ENCODE results near the gene CARMIL3.

The CARMIL3 gene

DNA sequence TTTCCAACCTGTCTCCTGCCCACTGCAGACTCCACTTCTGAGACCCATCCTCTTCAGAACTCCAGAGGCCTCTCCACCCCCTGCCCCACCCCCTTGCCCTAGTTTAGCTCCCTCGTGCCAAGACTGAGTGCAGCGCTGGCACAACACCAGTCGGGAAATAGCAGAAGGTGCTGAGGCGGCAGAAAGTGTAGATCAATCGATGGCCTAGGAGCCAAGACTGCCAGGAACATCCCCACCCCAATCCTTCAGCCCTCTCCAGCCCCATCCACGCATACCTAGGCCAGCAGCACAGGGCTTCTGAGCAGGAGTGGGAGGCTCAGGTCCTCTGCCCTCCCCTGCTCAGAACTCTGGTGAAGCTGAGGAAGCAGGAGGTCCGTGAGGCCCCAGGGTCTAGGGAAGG, 20.6 kb downstream of the CARMIL3 start:
- no peak for TF ChIP-seq POLR2AphosphoS5 (IDR thresholded peaks at IDR 0.05; ENCODE audit: borderline replicate concordance, low read depth, low read length)
- no peak for TF ChIP-seq FOXP2 (optimal IDR thresholded peaks at IDR 0.05; ENCODE audit: control extremely low read depth, extremely low read length, insufficient read depth)
- no peak for TF ChIP-seq EZH2 (IDR thresholded peaks at IDR 0.05)
- H3K9me3 ChIP-seq (ENCODE audit: low read depth, low read length) = no peaks in the 10 kb centered on the region
- no peaks in the 10 kb centered on the region for H3K36me3 ChIP-seq (ENCODE audit: insufficient read depth, low read length)
- no peak for DNase-seq (ENCODE audit: low read depth, low spot score)
- H3K27ac ChIP-seq = no peak overlapping the region
- H3K9ac ChIP-seq (ENCODE audit: insufficient read length) = no peak overlapping the region
- no peak overlapping the region for H3K4me3 ChIP-seq

DNA sequence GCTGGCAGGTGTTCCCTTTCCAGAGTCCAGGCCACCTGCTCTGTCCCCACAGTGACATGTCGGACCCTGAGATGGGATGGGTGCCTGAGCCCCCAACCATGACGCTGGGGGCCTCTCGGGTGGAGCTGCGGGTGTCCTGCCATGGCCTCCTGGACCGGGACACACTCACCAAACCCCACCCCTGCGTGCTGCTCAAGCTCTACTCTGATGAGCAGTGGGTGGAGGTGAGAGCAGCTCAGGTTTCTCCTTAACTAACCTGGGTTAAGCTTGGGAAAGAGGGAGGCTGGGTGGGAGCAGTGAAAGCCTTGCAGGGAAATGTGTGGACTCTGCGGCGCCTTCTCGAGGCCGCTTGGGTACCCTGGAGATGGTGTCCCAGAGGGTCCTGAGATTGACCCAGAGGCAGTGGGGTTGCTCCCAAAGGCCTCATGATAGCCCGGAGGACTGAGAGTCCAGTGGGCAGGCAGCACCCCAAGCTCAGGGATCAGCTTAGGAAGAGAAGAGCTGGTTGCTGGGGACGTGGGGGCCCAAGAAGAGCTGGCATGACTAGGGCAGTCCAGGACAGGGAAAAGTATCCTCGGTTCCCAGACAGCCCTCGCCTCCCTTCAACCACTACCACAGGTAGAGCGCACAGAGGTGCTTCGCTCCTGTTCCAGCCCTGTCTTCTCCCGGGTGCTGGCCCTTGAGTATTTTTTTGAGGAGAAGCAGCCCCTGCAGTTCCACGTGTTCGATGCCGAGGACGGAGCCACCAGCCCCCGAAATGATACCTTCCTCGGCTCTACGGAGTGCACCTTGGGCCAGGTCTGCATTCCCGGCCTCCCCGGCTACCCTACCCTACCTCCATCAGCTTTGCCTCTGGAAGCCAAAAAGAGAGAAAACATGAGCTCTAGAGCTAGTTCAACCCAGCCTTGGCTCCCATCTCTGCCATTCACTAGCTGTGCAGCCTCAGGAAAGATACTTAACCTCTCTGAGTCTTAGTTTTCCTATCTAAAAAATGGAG, 21.4 kb downstream of the CARMIL3 start:
- H3K9me3 ChIP-seq (ENCODE audit: low read depth, low read length) = no peaks in the 10 kb centered on the region
- no peak for TF ChIP-seq POLR2AphosphoS5 (IDR thresholded peaks at IDR 0.05; ENCODE audit: borderline replicate concordance, low read depth, low read length)
- TF ChIP-seq FOXP2 (optimal IDR thresholded peaks at IDR 0.05; ENCODE audit: control extremely low read depth, extremely low read length, insufficient read depth) = no peak
- TF ChIP-seq EZH2 (IDR thresholded peaks at IDR 0.05) = no peak
- H3K27ac ChIP-seq = no peak overlapping the region
- no peaks in the 10 kb centered on the region for H3K36me3 ChIP-seq (ENCODE audit: insufficient read depth, low read length)
- no peak for DNase-seq (ENCODE audit: low read depth, low spot score)
- no peak overlapping the region for H3K4me3 ChIP-seq
- no peak overlapping the region for H3K9ac ChIP-seq (ENCODE audit: insufficient read length)

DNA sequence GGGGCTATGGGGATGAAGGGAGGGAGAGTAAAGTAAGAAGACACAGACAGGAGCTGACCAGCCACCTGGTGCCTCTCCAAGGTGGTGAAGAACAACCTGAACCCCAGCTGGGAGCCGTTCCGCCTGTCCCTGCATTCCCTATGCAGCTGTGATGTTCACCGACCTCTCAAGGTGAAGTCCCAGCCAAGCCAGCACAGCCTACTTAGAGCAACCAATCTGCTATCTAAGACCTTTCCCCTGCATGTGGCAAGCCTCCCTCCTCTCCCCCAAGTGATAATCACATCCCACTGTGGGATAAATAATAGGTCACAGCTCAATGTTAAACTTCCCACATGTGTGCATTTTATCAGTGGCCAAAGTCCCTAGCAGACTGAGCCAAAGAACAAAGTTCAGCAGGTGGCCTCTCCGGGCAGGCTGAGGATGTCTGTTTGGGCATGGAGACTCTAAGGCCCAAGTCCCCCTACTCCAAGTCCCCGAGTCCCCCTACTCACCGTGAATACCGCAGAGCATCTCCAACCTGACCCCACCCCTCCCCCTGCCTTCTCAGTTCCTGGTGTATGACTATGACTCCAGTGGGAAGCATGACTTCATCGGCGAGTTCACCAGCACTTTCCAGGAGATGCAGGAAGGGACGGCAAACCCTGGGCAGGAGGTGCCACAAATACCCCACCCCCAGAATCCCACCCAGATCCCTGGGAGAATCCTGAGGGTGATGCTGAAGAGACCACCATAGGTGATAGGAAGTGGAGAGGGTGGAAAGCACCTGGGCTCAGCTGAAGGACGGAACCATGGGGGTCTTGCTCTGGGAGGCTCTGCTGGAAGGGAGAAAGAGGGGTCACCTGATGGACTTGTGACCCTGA, 23.0 kb downstream of the CARMIL3 start:
- H3K27ac ChIP-seq = no peak overlapping the region
- H3K36me3 ChIP-seq (ENCODE audit: insufficient read depth, low read length) = no peaks in the 10 kb centered on the region
- TF ChIP-seq FOXP2 (optimal IDR thresholded peaks at IDR 0.05; ENCODE audit: control extremely low read depth, extremely low read length, insufficient read depth) = no peak
- TF ChIP-seq EZH2 (IDR thresholded peaks at IDR 0.05) = no peak
- no peak for TF ChIP-seq POLR2AphosphoS5 (IDR thresholded peaks at IDR 0.05; ENCODE audit: borderline replicate concordance, low read depth, low read length)
- no peaks in the 10 kb centered on the region for H3K9me3 ChIP-seq (ENCODE audit: low read depth, low read length)
- H3K9ac ChIP-seq (ENCODE audit: insufficient read length) = no peak overlapping the region
- DNase-seq (ENCODE audit: low read depth, low spot score) = no peak
- H3K4me3 ChIP-seq = no peak overlapping the region

DNA sequence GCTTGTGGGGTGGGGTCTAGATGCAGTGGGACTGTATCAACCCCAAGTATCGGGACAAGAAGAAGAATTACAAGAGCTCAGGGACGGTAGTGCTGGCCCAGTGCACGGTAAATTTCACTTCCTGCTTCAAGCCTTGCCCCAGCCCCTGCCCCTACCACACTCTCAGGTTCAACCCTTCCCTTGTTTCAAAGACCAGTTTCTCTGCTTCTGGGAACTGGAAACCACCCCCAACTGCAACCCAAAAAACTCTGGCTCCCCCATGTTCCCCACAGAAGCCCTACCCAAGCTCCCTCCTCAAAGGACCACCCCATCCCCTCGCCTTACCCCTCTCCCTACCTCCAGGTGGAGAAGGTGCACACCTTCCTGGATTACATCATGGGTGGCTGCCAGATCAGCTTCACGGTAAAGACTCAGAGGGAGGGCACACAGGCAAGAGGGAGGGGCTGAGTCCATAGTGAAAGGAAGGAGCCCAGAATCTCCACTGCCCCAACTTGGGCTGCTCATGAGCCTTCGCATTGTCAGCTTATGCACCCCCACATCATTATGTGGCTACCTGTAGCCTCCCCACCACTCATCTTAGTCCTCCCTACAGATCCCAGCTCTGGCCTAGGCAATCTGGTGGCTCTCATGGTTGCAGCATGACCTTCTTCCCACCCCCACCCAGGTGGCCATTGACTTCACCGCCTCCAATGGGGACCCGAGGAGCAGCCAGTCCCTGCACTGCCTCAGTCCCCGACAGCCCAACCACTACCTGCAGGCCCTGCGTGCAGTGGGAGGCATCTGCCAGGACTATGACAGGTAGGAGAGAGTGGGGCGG, 23.9 kb downstream of the CARMIL3 start:
- DNase-seq (ENCODE audit: low read depth, low spot score) = no peak
- no peak overlapping the region for H3K9ac ChIP-seq (ENCODE audit: insufficient read length)
- no peak for TF ChIP-seq EZH2 (IDR thresholded peaks at IDR 0.05)

DNA sequence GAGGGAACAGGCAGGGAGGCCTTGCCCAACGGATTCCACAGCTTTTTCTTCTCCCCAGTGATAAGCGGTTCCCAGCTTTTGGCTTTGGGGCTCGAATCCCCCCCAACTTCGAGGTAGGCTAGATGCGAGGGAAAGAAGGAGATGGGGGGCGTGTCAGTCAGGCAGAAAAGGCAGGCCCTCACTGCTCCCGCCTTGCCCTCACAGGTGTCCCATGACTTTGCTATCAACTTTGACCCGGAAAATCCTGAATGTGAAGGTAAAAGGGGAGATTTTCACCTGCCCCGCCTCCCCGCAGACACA, 24.4 kb downstream of the CARMIL3 start:
- Histone ChIP-seq H3K27ac (no peak overlapping the region), H3K4me3 (no peak overlapping the region), H3K36me3 (ENCODE audit: insufficient read depth, low read length) (no peaks in the 10 kb centered on the region), H3K9me3 (ENCODE audit: low read depth, low read length) (no peaks in the 10 kb centered on the region), H3K9ac (ENCODE audit: insufficient read length) (no peak overlapping the region)
- DNase-seq (ENCODE audit: low read depth, low spot score) = no peak
- TF ChIP-seq EZH2 (IDR thresholded peaks at IDR 0.05) (no peak), FOXP2 (optimal IDR thresholded peaks at IDR 0.05; ENCODE audit: control extremely low read depth, extremely low read length, insufficient read depth) (no peak), POLR2AphosphoS5 (IDR thresholded peaks at IDR 0.05; ENCODE audit: borderline replicate concordance, low read depth, low read length) (no peak)

More for the DNA sequence above, 23.9 kb downstream of the CARMIL3 start:
- Histone ChIP-seq H3K27ac (no peak overlapping the region), H3K36me3 (ENCODE audit: insufficient read depth, low read length) (no peaks in the 10 kb centered on the region), H3K9me3 (ENCODE audit: low read depth, low read length) (no peaks in the 10 kb centered on the region), H3K4me3 (no peak overlapping the region)

DNA sequence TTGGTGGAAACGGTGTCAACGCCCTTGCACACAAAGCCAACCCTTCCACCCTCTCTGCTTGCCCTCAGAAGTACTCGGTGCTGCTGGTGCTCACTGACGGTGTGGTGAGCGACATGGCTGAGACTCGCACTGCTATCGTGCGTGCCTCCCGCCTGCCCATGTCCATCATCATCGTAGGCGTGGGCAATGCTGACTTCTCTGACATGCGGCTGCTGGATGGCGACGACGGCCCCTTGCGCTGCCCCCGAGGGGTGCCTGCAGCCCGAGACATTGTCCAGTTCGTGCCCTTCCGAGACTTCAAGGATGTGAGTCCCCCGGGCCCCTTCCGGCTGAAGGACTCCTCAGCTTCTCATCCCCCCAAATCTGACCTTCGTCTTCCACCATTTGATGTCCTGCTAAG, 25.3 kb downstream of the CARMIL3 start:
- DNase-seq (ENCODE audit: low read depth, low spot score) = no peak
- Histone ChIP-seq H3K9me3 (ENCODE audit: low read depth, low read length) (no peaks in the 10 kb centered on the region), H3K36me3 (ENCODE audit: insufficient read depth, low read length) (no peaks in the 10 kb centered on the region), H3K27ac (no peak overlapping the region), H3K9ac (ENCODE audit: insufficient read length) (no peak overlapping the region), H3K4me3 (no peak overlapping the region)
- TF ChIP-seq POLR2AphosphoS5 (IDR thresholded peaks at IDR 0.05; ENCODE audit: borderline replicate concordance, low read depth, low read length) (no peak), EZH2 (IDR thresholded peaks at IDR 0.05) (no peak), FOXP2 (optimal IDR thresholded peaks at IDR 0.05; ENCODE audit: control extremely low read depth, extremely low read length, insufficient read depth) (no peak)

DNA sequence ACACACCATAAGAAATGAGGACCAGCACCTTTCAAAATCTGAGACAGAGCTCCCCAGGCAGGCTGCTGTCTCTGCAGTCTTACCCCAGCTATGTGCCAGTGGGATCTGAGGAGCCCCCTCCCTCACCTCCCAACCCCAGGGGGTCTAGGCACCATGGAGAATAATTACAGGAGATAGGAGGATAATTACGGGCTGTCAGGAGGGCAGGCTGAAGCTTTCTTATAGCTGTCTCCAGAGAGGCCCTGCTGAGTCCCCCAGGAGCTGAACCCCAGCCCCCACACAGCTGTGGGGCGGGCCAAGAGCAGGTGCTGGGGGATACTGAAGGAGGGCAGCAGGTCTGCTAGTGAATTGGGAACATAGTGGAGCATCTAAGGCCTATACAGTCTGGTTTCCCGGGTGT, 26.3 kb downstream of the CARMIL3 start:
- H3K9me3 ChIP-seq (ENCODE audit: low read depth, low read length) = no peaks in the 10 kb centered on the region
- no peak overlapping the region for H3K9ac ChIP-seq (ENCODE audit: insufficient read length)
- H3K27ac ChIP-seq = no peak overlapping the region
- no peak overlapping the region for H3K4me3 ChIP-seq
- no peak for DNase-seq (ENCODE audit: low read depth, low spot score)
- TF ChIP-seq POLR2AphosphoS5 (IDR thresholded peaks at IDR 0.05; ENCODE audit: borderline replicate concordance, low read depth, low read length) (no peak), FOXP2 (optimal IDR thresholded peaks at IDR 0.05; ENCODE audit: control extremely low read depth, extremely low read length, insufficient read depth) (no peak), EZH2 (IDR thresholded peaks at IDR 0.05) (no peak)
- no peaks in the 10 kb centered on the region for H3K36me3 ChIP-seq (ENCODE audit: insufficient read depth, low read length)

All from SK-N-MC (cell line).